Muscle of leg (tissue), 11 donors: ENCODE results near the gene NLGN1. TPM values are rescaled to one million over a fixed set of nuclear protein-coding genes. Genes with fewer than 3 reads are reported as not detected.

Experiments used
- DNase-seq: peaks from one replicate; pipeline ENCODE4 v3.0.0; 2013
- H3K27ac ChIP-seq: one replicate; pipeline ENCODE4 v1.5.1; 2013; ENCODE audit warnings: mild to moderate bottlenecking, low read length, control low read depth
- H3K27me3 ChIP-seq: one replicate; pipeline ENCODE4 v1.6.1; 2013; ENCODE audit warnings: low read length; ENCODE audit not compliant: control insufficient read depth, insufficient read depth
- H3K36me3 ChIP-seq: one replicate; pipeline ENCODE4 v1.6.1; 2013; ENCODE audit warnings: low read length; ENCODE audit not compliant: control insufficient read depth, insufficient read depth
- H3K4me1 ChIP-seq: one replicate; pipeline ENCODE4 v1.6.1; 2013; ENCODE audit warnings: low read length; ENCODE audit not compliant: control insufficient read depth, insufficient read depth
- H3K4me3 ChIP-seq: one replicate; pipeline ENCODE4 v1.5.1; 2013; ENCODE audit warnings: low read length, control low read depth
- H3K9me3 ChIP-seq: replicated peaks from 2 replicates; pipeline ENCODE4 v1.6.1; 2013; ENCODE audit warnings: low read depth, low read length; ENCODE audit not compliant: control insufficient read depth
- WGBS: methylation state at CpG from one replicate; pipeline ENCODE4 v1.1.5; 2013; ENCODE audit warnings: missing lambda C conversion rate; ENCODE audit not compliant: insufficient coverage; 5-methylcytosine and 5-hydroxymethylcytosine counted together
- polyA plus RNA-seq, 8 donors: library from polyadenylated mRNA; unstranded; fragments of 120-200 nt; gene quantifications; one replicate each; pipeline versions ENCODE4 v1.2.1 to v1.2.3, GENCODE V29; 2013; ENCODE audit warnings: inconsistent platforms in 1 of 8, low replicate concordance in 1 of 8; ENCODE audit not compliant: insufficient read length in 8 of 8, insufficient read depth in 1 of 8
- total RNA-seq: library from RNA; stranded (reverse); fragments of 120-200 nt; gene quantifications from one replicate; pipeline ENCODE4 v1.2.4, GENCODE V29; 2013

The NLGN1 gene
- total and polyA plus RNA-seq, 9 donors: 0.95 to 8.5 (median 2.7) TPM

DNA sequence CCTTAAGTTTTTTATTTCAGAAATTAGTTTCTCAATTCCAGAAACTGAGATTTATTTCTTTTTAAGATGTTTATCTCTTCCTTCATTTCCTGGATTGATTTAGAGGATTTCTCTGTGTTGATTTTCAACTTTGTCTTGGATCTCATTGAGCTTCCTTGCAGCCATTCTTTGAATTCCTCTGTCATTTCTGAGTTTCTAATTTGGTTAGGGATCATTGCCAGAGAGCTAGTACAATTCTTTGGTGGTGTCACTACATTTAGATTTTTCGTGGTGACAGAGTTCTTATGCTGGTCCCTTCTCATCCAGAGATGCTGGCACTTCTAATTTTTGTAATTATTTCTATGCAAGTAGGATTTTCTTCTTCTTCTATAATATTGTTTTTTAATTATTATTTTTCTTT is 770.5 kb downstream of the NLGN1 start:
- no peaks in the 10 kb centered on the region for H3K36me3 ChIP-seq
- H3K4me1 ChIP-seq: no peaks in the 10 kb centered on the region
- H3K27ac ChIP-seq: no peak overlapping the region
- peaks cover 3% of the 10 kb centered on the region for H3K9me3 ChIP-seq
- H3K27me3 ChIP-seq: no peaks in the 10 kb centered on the region
- WGBS: no CpG with 5 or more reads among the region's 1 CpG
- H3K4me3 ChIP-seq: no peak overlapping the region
- DNase-seq: no peak

DNA sequence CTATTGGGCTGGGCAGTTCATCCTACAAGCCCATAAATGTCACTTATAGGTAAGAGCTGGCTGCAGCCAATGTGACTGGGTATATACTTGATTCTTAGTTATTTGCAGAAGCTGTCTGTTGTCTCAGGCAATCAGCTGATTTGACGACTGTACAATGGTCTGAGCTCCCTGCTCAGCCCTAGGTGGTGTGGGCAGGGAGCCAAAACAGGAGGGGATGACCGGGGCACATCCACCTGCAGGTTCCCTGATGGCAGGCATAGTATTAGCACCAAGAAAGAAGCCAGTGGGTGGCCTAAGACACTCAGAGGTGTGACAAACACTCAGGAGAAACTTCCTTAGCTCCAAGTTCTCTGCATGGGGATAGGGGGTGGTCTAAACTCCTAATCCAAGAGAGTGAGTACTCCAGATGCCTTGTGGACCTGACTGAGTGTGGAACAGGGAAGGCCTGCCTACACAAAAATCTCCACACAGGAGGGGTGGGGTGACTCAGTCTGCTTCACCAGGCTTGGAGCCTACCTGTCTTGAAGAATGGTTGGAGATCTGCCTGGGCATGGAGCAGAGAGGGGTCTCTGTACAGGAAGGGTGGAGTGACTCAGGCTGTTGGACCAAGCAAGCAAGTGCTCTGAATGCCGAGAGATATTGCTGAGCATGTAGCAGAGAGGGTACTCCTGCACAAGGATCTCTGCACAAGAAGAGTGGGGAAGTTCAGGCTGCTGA is 771.2 kb downstream of the NLGN1 start:
- no peak for DNase-seq
- WGBS: 88% methylated on average over 3 of the region's 3 CpGs
- Histone ChIP-seq H3K4me1 (no peaks in the 10 kb centered on the region), H3K9me3 (peaks cover 3% of the 10 kb centered on the region), H3K4me3 (no peak overlapping the region), H3K36me3 (no peaks in the 10 kb centered on the region), H3K27ac (no peak overlapping the region), H3K27me3 (no peaks in the 10 kb centered on the region)

DNA sequence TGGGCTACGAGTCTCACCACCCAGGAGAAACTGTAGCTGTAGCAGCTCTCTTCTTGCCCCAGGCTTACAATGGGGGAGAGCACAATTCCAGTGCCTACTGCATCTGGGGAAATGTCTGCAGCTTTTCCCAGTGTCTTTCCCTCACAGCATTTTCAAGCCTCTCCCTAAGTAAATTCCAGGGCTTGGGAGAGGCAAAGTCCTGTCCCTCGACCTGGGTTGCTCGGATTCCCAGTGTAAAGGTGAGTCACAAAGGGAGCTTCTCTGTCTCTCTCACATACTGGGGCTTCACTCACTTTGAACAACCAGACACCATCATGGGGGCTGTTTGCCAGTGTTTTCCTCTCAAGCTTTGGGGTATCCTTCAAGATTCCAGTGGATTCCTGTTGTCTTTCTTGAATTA is 772.2 kb downstream of the NLGN1 start:
- WGBS: 100% methylated on average over 3 of the region's 3 CpGs
- Histone ChIP-seq H3K36me3 (no peaks in the 10 kb centered on the region), H3K9me3 (no peaks in the 10 kb centered on the region), H3K27me3 (no peaks in the 10 kb centered on the region), H3K4me3 (no peak overlapping the region), H3K4me1 (no peaks in the 10 kb centered on the region), H3K27ac (no peak overlapping the region)
- DNase-seq: no peak

DNA sequence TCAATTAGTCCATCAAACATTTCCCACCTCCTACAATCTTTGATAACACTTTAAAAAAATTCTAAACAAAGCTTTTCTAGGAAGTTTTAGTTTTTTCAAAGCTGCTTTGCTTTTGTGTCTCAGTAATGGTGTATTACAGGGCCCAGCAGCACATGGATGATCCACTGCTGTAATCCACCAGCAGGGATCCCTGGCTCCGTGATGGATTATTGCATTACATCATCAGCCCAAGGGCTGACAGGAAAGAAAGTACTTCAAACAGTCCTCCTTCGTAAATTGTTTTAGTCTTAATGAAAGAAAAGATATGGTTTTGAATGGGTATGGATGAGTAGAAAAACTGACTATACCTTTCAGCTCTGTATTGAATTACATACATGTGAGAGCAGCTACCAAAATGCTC is 772.7 kb downstream of the NLGN1 start:
- H3K9me3 ChIP-seq: no peaks in the 10 kb centered on the region
- H3K4me1 ChIP-seq: no peaks in the 10 kb centered on the region
- DNase-seq: no peak
- no peaks in the 10 kb centered on the region for H3K27me3 ChIP-seq
- H3K36me3 ChIP-seq: no peaks in the 10 kb centered on the region
- WGBS: no CpG with 5 or more reads among the region's 2 CpGs
- H3K27ac ChIP-seq: no peak overlapping the region
- no peak overlapping the region for H3K4me3 ChIP-seq

DNA sequence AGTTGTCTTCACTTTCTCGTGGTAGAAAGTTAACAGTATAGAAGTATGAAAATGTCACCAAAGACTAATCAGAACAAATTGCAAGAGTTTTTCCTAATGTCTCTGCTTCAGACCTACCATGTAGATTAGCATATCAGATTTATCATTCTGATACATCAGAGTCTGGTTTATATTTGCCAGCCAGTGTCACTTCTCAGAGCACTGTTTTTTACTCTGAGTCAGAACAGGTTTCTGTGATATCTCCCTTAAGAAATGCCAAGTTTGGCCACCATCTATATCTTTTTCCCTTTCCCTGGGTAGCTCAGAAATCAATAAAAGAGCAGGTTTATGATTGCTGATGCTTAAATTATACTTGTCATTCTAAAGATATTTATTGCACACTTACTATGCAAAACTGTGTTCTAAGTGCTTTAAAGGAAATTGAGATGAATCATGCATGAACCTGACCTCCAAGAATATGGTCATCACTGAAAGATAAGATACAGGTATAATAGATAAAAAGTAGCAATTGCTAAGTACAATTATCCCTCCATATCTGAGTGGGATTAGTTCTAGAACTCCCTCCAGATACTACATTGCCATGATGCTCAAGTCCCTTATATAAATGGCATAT is 788.9 kb downstream of the NLGN1 start:
- Histone ChIP-seq H3K9me3 (no peaks in the 10 kb centered on the region), H3K27ac (no peak overlapping the region), H3K4me3 (no peak overlapping the region), H3K36me3 (no peaks in the 10 kb centered on the region), H3K4me1 (no peaks in the 10 kb centered on the region), H3K27me3 (no peaks in the 10 kb centered on the region)
- WGBS: no CpG with 5 or more reads among the region's 1 CpG
- DNase-seq: no peak

DNA sequence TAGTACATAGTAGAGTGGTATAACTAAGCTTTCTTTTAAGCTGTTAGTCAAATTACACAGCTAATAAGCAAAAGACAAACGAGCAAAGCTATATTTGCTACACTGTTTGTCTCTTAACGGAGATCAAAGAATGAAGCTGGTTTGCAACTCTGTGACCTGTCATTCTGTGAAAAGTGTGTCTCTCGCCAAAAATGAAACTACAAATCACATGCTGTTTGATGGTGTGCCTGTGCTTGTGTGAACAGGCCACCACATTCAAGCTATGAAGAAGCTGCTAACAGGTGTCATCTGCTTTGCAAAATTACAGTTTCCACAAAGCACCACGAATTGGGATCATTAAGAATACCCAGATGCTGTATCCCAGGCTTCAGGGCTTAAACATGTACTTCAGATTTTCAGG is 793.8 kb downstream of the NLGN1 start:
- Histone ChIP-seq H3K9me3 (no peaks in the 10 kb centered on the region), H3K36me3 (no peaks in the 10 kb centered on the region), H3K4me1 (no peaks in the 10 kb centered on the region), H3K27me3 (no peaks in the 10 kb centered on the region), H3K4me3 (no peak overlapping the region), H3K27ac (no peak overlapping the region)
- no peak for DNase-seq
- no CpG with 5 or more reads among the region's 4 CpGs for WGBS

DNA sequence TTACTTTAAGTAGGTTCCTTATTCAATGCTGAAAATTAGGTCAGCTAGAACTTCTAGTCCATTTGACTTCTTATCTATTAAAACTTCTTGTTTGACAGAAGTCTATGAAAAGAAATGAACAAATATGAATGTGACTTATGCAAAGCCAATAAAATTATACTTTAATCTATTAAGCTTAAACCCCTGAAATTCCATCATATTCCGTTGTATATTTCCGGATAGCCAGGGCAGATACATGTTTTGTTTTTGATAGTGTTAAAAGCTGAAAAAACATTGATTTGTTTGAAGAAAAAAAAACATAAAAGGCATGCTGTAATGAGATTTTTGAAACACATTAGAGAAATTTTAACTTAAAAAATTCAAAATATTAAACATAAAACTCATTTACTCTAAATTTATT is 794.4 kb downstream of the NLGN1 start:
- no peaks in the 10 kb centered on the region for H3K9me3 ChIP-seq
- DNase-seq: no peak
- H3K36me3 ChIP-seq: no peaks in the 10 kb centered on the region
- whole genome bisulfite sequencing: no CpG with 5 or more reads among the region's 2 CpGs
- no peaks in the 10 kb centered on the region for H3K27me3 ChIP-seq
- no peak overlapping the region for H3K27ac ChIP-seq
- H3K4me3 ChIP-seq: no peak overlapping the region
- no peaks in the 10 kb centered on the region for H3K4me1 ChIP-seq

DNA sequence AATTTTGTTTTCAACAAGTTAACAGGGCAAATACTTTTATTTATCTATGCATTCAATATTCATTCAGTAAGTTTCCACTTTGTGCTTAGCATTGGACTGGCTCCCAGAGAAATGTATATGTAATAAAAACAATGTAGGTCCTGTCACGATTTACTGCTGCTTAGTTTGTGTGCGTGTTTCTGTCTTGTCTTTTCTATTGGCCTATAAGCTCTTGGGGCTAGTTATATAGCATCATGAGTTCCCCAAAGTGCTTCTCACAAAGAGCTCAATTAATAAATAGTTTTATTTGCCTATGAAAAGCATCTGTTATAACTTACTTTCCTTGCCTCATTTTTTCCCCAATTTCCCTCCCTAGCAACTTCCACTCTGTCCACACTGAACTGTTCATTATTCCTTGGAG is 794.9 kb downstream of the NLGN1 start:
- Histone ChIP-seq H3K4me1 (no peaks in the 10 kb centered on the region), H3K9me3 (no peaks in the 10 kb centered on the region), H3K27me3 (no peaks in the 10 kb centered on the region), H3K27ac (no peak overlapping the region), H3K4me3 (no peak overlapping the region), H3K36me3 (no peaks in the 10 kb centered on the region)
- WGBS: no CpG with 5 or more reads among the region's 2 CpGs
- DNase-seq: peak; percentile 52

DNA sequence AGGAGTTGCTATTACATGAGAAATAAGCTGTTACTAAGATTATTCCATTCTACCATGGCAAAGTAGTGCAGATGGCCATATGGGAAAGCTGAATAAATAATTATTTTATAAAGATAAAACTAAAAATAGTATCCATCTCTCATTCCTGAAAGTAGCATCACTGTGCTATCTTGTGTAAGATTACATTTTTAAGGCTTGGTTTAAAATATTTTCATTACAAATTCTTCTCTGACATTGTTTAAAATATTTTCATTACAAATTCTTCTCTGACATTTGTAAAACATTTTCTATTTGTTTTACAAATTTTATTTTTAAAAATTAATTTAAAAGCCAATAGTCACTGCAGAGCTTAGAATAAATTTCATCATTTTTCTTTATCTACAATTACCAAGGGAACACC is 796.1 kb downstream of the NLGN1 start:
- Histone ChIP-seq H3K27ac (no peak overlapping the region), H3K4me1 (no peaks in the 10 kb centered on the region), H3K27me3 (no peaks in the 10 kb centered on the region), H3K4me3 (no peak overlapping the region), H3K36me3 (no peaks in the 10 kb centered on the region), H3K9me3 (no peaks in the 10 kb centered on the region)
- DNase-seq: no peak

DNA sequence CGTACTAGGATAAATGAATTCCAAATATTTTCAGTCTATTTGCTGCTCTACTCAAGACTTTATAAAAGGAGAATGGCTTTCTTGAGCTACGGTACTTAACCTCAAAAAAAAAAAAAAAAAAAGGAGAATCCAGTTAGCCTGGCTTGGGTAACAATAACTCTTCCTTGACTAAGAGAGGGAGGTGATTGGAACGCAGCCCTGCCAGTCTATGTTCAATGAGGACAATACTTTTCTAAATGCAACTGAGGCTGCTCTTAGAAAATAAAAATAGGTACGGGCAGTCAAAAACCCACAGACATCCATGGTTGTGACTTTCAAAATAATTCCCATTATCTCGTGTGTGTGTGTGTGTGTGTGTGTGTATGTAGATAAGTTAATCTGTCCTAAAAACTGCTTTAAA is 799.9 kb downstream of the NLGN1 start:
- no peak for DNase-seq
- Histone ChIP-seq H3K9me3 (no peaks in the 10 kb centered on the region), H3K4me3 (no peak overlapping the region), H3K27ac (no peak overlapping the region), H3K27me3 (no peaks in the 10 kb centered on the region), H3K36me3 (no peaks in the 10 kb centered on the region), H3K4me1 (no peaks in the 10 kb centered on the region)
- no CpG with 5 or more reads among the region's 5 CpGs for WGBS

DNA sequence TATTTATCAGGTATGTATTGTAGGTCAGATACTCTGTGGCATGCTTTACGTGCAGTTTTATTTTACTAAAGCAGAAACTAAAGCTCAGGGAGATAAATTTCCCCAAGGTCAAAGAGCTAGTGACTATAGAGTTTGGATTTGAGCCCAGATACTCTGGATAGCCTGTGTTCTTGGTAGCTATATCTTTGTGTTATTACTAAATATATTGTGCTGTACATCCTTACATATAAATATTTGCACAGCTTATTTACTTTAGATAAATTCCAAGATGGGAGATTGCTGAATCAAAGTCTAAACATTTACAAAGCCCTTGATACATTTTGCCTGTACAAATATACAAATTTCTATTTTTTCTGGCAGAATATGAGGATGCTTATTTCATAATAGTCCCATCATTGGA is 800.7 kb downstream of the NLGN1 start:
- WGBS: no CpG with 5 or more reads among the region's 1 CpG
- H3K36me3 ChIP-seq: no peaks in the 10 kb centered on the region
- H3K4me3 ChIP-seq: no peak overlapping the region
- DNase-seq: peak; percentile 29
- H3K27me3 ChIP-seq: no peaks in the 10 kb centered on the region
- H3K27ac ChIP-seq: no peak overlapping the region
- no peaks in the 10 kb centered on the region for H3K4me1 ChIP-seq
- no peaks in the 10 kb centered on the region for H3K9me3 ChIP-seq
